ENCODE results near the gene SLC24A3.

GRCh38 chr20:19304886-19305415 lies 92.5 kb downstream of the SLC24A3 start:
- TF ChIP-seq POLR2AphosphoS5 (IDR thresholded peaks at IDR 0.05; ENCODE audit: low read depth, low read length) (no peak), TCF7L2 (IDR thresholded peaks at IDR 0.05; ENCODE audit: low read depth, low read length) (no peak), CTCF (IDR thresholded peaks at IDR 0.05) (no peak)

Data from Panc1 (cell line).